ENCODE results near the gene FAXDC2. TPM values are rescaled to one million over a fixed set of nuclear protein-coding genes. Genes with fewer than 3 reads are reported as not detected.

Gene FAXDC2
- total RNA-seq, 2 donors from 2014 or later = 2.3 to 6.2 TPM

DNA sequence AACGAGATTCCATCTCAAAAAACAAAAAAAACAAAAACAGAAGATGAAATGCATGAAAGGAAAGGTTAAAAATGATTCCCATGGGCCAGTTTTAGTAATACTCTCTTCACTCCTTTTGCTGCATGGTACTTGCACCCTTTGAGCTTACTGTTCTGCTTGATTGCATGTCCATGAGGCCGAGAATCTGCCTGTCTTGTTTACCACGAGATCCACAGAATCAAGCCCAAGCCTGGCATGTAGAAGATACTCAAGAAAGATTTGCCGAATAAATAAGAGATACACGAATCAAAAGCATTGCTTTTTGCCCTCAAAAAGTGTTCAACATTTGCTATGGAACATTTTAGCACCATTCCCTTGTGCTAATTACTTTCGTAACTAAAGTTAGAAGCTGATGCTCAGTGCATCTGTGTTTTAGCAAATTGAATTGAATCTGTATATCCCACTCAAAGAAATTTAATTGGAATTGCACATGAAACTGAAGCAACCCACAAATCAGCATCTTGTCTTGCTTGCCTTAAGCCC, 1.1 kb downstream of the FAXDC2 start:
- no peak overlapping the region for H3K9ac ChIP-seq (ENCODE audit: extremely low read depth, low read length, poor library complexity, severe bottlenecking)
- no peaks in the 10 kb centered on the region for H3K27me3 ChIP-seq (ENCODE audit: control insufficient read depth, insufficient read depth, low read length, poor library complexity, severe bottlenecking)
- H3K9me3 Mint-ChIP-seq = no peaks in the 10 kb centered on the region
- no peak overlapping the region for H3K4me3 ChIP-seq (ENCODE audit: low read length)
- no peaks in the 10 kb centered on the region for H3K9me3 ChIP-seq (ENCODE audit: control insufficient read depth, low read length)
- H3K27ac Mint-ChIP-seq = no peak overlapping the region
- no peak for DNase-seq
- peaks cover 4% of the 10 kb centered on the region for H3K4me1 ChIP-seq (ENCODE audit: control insufficient read depth, insufficient read depth, low read length)
- H3K27ac ChIP-seq (ENCODE audit: low read depth, low read length) = no peak overlapping the region
- peaks cover 25% of the 10 kb centered on the region for H3K4me1 Mint-ChIP-seq
- H3K36me3 Mint-ChIP-seq (ENCODE audit: low read depth) = peaks cover 3% of the 10 kb centered on the region
- no peaks in the 10 kb centered on the region for H3K36me3 ChIP-seq (ENCODE audit: control insufficient read depth, insufficient read depth, low read length)
- no peak overlapping the region for H3K4me3 Mint-ChIP-seq
- TF ChIP-seq, protein P1, sequence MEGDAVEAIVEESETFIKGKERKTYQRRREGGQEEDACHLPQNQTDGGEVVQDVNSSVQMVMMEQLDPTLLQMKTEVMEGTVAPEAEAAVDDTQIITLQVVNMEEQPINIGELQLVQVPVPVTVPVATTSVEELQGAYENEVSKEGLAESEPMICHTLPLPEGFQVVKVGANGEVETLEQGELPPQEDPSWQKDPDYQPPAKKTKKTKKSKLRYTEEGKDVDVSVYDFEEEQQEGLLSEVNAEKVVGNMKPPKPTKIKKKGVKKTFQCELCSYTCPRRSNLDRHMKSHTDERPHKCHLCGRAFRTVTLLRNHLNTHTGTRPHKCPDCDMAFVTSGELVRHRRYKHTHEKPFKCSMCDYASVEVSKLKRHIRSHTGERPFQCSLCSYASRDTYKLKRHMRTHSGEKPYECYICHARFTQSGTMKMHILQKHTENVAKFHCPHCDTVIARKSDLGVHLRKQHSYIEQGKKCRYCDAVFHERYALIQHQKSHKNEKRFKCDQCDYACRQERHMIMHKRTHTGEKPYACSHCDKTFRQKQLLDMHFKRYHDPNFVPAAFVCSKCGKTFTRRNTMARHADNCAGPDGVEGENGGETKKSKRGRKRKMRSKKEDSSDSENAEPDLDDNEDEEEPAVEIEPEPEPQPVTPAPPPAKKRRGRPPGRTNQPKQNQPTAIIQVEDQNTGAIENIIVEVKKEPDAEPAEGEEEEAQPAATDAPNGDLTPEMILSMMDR (conservative IDR thresholded peaks at IDR 0.05) = no peak
- WGBS, 2 experiments (ENCODE audit: insufficient coverage in 1 of 2, insufficient read length in 1 of 2) = 92 to 94% methylated on average over 5 to 6 of the region's 6 CpGs
- H3K27me3 Mint-ChIP-seq (ENCODE audit: insufficient read depth) = peaks cover 12% of the 10 kb centered on the region

- H3K4me1 Mint-ChIP-seq = peaks cover 32% of the 10 kb centered on the region
- no peaks in the 10 kb centered on the region for H3K9me3 Mint-ChIP-seq
- TF ChIP-seq, protein P1 (conservative IDR thresholded peaks at IDR 0.05) = no peak
- no peak overlapping the region for H3K27ac ChIP-seq (ENCODE audit: low read depth, low read length)
- no peak overlapping the region for H3K4me3 ChIP-seq (ENCODE audit: low read length)
- H3K27ac Mint-ChIP-seq = no peak overlapping the region
- H3K9me3 ChIP-seq (ENCODE audit: control insufficient read depth, low read length) = no peaks in the 10 kb centered on the region
- H3K36me3 ChIP-seq (ENCODE audit: control insufficient read depth, insufficient read depth, low read length) = no peaks in the 10 kb centered on the region
- no peak for DNase-seq
- peaks cover 3% of the 10 kb centered on the region for H3K36me3 Mint-ChIP-seq (ENCODE audit: low read depth)
- peaks cover 9% of the 10 kb centered on the region for H3K4me1 ChIP-seq (ENCODE audit: control insufficient read depth, insufficient read depth, low read length)
- 90 to 96% methylated on average over 4 to 5 of the region's 5 CpGs for WGBS, 2 experiments (ENCODE audit: insufficient coverage in 1 of 2, insufficient read length in 1 of 2)
- peaks cover 14% of the 10 kb centered on the region for H3K27me3 Mint-ChIP-seq (ENCODE audit: insufficient read depth)
- no peak overlapping the region for H3K9ac ChIP-seq (ENCODE audit: extremely low read depth, low read length, poor library complexity, severe bottlenecking)
- no peak overlapping the region for H3K4me3 Mint-ChIP-seq
- H3K27me3 ChIP-seq (ENCODE audit: control insufficient read depth, insufficient read depth, low read length, poor library complexity, severe bottlenecking) = no peaks in the 10 kb centered on the region
Observed at GRCh38 chr5:154844809-154845208, 5.6 kb downstream of the FAXDC2 start.

GRCh38 chr5:154842689-154843530, 7.5 kb downstream of the FAXDC2 start:
- peaks cover 6% of the 10 kb centered on the region for H3K36me3 Mint-ChIP-seq (ENCODE audit: low read depth)
- WGBS, 2 experiments (ENCODE audit: insufficient coverage in 1 of 2, insufficient read length in 1 of 2) = 54 to 83% methylated on average over 3 to 6 of the region's 6 CpGs
- TF ChIP-seq, protein P1 (conservative IDR thresholded peaks at IDR 0.05) = no peak
- peak overlapping the region; percentile 89 for H3K27ac Mint-ChIP-seq
- H3K27ac ChIP-seq (ENCODE audit: low read depth, low read length) = no peak overlapping the region
- peaks cover 28% of the 10 kb centered on the region for H3K4me1 Mint-ChIP-seq
- H3K27me3 ChIP-seq (ENCODE audit: control insufficient read depth, insufficient read depth, low read length, poor library complexity, severe bottlenecking) = no peaks in the 10 kb centered on the region
- H3K4me3 Mint-ChIP-seq = peak overlapping the region; percentile 20
- no peaks in the 10 kb centered on the region for H3K9me3 ChIP-seq (ENCODE audit: control insufficient read depth, low read length)
- H3K9me3 Mint-ChIP-seq = no peaks in the 10 kb centered on the region
- peaks cover 11% of the 10 kb centered on the region for H3K27me3 Mint-ChIP-seq (ENCODE audit: insufficient read depth)
- H3K36me3 ChIP-seq (ENCODE audit: control insufficient read depth, insufficient read depth, low read length) = no peaks in the 10 kb centered on the region
- H3K4me3 ChIP-seq (ENCODE audit: low read length) = no peak overlapping the region
- no peak for DNase-seq
- H3K9ac ChIP-seq (ENCODE audit: extremely low read depth, low read length, poor library complexity, severe bottlenecking) = no peak overlapping the region
- H3K4me1 ChIP-seq (ENCODE audit: control insufficient read depth, insufficient read depth, low read length) = peaks cover 9% of the 10 kb centered on the region

Measured in endodermal cell (in vitro differentiated cells).